ENCODE measurements around the gene CDC42BPA. TPM values are rescaled to one million over a fixed set of nuclear protein-coding genes. Genes with fewer than 3 reads are reported as not detected.
A peak's percentile ranks its signal among the peaks of the same experiment; 100 is the strongest.

The CDC42BPA gene
- total and polyA plus RNA-seq, 2 of the 13 experiments (the other 11 are each of a cell fraction or from before 2014, with no cell fraction given), result 6.5 to 16.0 TPM

- peak; percentile 76 for TF ChIP-seq MXD1 (CRISPR knock-in tag; IDR thresholded peaks at IDR 0.05)
- no peak for TF ChIP-seq ZFP36L2 (CRISPR knock-in tag; IDR thresholded peaks at IDR 0.05)
- peak; percentile 68; the same call in 1 of the 2 replicates for TF ChIP-seq PAX8 (CRISPR knock-in tag; IDR thresholded peaks at IDR 0.05; ENCODE audit: borderline replicate concordance)
- TF ChIP-seq SKIL (CRISPR knock-in tag; IDR thresholded peaks at IDR 0.05; ENCODE audit: borderline replicate concordance), result peak; percentile 0; the same call in 1 of the 2 replicates
- peak; percentile 49; the same call in 1 of the 2 replicates for TF ChIP-seq ZNF350 (CRISPR knock-in tag; IDR thresholded peaks at IDR 0.05; ENCODE audit: borderline replicate concordance, low read depth)
- TF ChIP-seq SMARCC2 (IDR thresholded peaks at IDR 0.05), result no peak
- no peak for TF ChIP-seq SRSF1 (optimal IDR thresholded peaks at IDR 0.05; ENCODE audit: low read depth, low read length)
- peak; percentile 8 for TF ChIP-seq TEAD3 (CRISPR knock-in tag; optimal IDR thresholded peaks at IDR 0.05; ENCODE audit: borderline replicate concordance)
- no peak for TF ChIP-seq ZNF337 (CRISPR knock-in tag; IDR thresholded peaks at IDR 0.05; ENCODE audit: borderline replicate concordance, low read depth)
- TF ChIP-seq HNF1A (IDR thresholded peaks at IDR 0.05; ENCODE audit: low read depth), result no peak
- TF ChIP-seq HNF1A (CRISPR knock-in tag; IDR thresholded peaks at IDR 0.05; ENCODE audit: borderline replicate concordance), result no peak
- no peak; the same call in 1 of the 2 replicates for TF ChIP-seq ZNF121 (CRISPR knock-in tag; IDR thresholded peaks at IDR 0.05)
- peak; percentile 12; the same call in 1 of the 2 replicates for TF ChIP-seq ZNF263 (CRISPR knock-in tag; IDR thresholded peaks at IDR 0.05)
- TF ChIP-seq GPBP1L1 (CRISPR knock-in tag; IDR thresholded peaks at IDR 0.05), result no peak
- TF ChIP-seq SOX6 (IDR thresholded peaks at IDR 0.05), result no peak
- no peak; the same call in 1 of the 2 replicates for TF ChIP-seq SOX6 (CRISPR knock-in tag; IDR thresholded peaks at IDR 0.05)
- TF ChIP-seq ATF2 (CRISPR knock-in tag; IDR thresholded peaks at IDR 0.05), result no peak
- peak; percentile 97 for TF ChIP-seq SP2 (CRISPR knock-in tag; IDR thresholded peaks at IDR 0.05)
- TF ChIP-seq ATF3 (CRISPR knock-in tag; IDR thresholded peaks at IDR 0.05), result no peak
Measured at GRCh38 chr1:226940029-226940805, 378.1 kb downstream of the CDC42BPA start, which contains the start of gene COQ8A (continued).
